Endometrial microvascular endothelial cells (primary cell): ENCODE data around the gene GPR153. TPM values are rescaled to one million over a fixed set of nuclear protein-coding genes. Genes with fewer than 3 reads are reported as not detected.

Source experiments
- in situ Hi-C: cut with HindIII; loops from 2 replicates; pipeline ENCODE4 v1.10.0; 2017; ENCODE audit warnings: low sequenced_read_pairs, low pct_unique_long_range_greater_than_20kb; ENCODE audit errors: inconsistent ontology term
- total RNA-seq: library from RNA; depleted of rRNA; stranded (reverse); fragments of >200 nt; gene quantifications from one replicate; pipeline ENCODE4 v1.2.3, GENCODE V29; 2015; ENCODE audit errors: inconsistent ontology term

Gene GPR153
- total RNA-seq, 1 donor from 2014 or later: 2.2 TPM

GRCh38 chr1:6288026-6288425 lies 27.1 kb upstream of the GPR153 start:
- in situ Hi-C loops: no loop called here

GRCh38 chr1:6287431-6287886 lies 26.6 kb upstream of the GPR153 start:
- in situ Hi-C loops: no loop called here

GRCh38 chr1:6287029-6287428 lies 26.1 kb upstream of the GPR153 start:
- in situ Hi-C loops: no loop called here

GRCh38 chr1:6286266-6286665 lies 25.4 kb upstream of the GPR153 start:
- in situ Hi-C loops: no loop called here

- in situ Hi-C loops: no loop called here
These were observed 24.4 kb upstream of the GPR153 start for GRCh38 chr1:6285336-6285735.

- in situ Hi-C loops: no loop called here
These were observed 21.8 kb upstream of the GPR153 start for GRCh38 chr1:6282577-6283270.

- in situ Hi-C loops: no loop called here
These were observed 20.9 kb upstream of the GPR153 start for GRCh38 chr1:6281511-6282402.

- in situ Hi-C loops: no loop called here
These were observed 20.0 kb upstream of the GPR153 start for GRCh38 chr1:6280761-6281451.

GRCh38 chr1:6279613-6280383 lies 18.9 kb upstream of the GPR153 start:
- in situ Hi-C loops: no loop called here

GRCh38 chr1:6279066-6279465 lies 18.2 kb upstream of the GPR153 start:
- in situ Hi-C loops: no loop called here

GRCh38 chr1:6278263-6278662 lies 17.4 kb upstream of the GPR153 start:
- in situ Hi-C loops: no loop called here

GRCh38 chr1:6276811-6277555 lies 16.1 kb upstream of the GPR153 start:
- in situ Hi-C loops: no loop called here

GRCh38 chr1:6275826-6276782 lies 15.2 kb upstream of the GPR153 start:
- in situ Hi-C loops: no loop called here

- in situ Hi-C loops: no loop called here
These were observed 13.8 kb upstream of the GPR153 start for GRCh38 chr1:6274622-6275139.

GRCh38 chr1:6274102-6274501 lies 13.2 kb upstream of the GPR153 start:
- in situ Hi-C loops: no loop called here

- in situ Hi-C loops: no loop called here
These were observed 12.5 kb upstream of the GPR153 start for GRCh38 chr1:6273380-6273891.

GRCh38 chr1:6272868-6273267 lies 12.0 kb upstream of the GPR153 start:
- in situ Hi-C loops: no loop called here
